Astrocyte of the spinal cord (primary cell): ENCODE data around the gene SEC24C.
"Not testable (repeated sequence)": the region's sequence is repeated elsewhere in the genome, so short reads cannot be mapped to it uniquely, and the experiment has no call there.

Source experiments
- DNase-seq: peaks from one replicate; pipeline ENCODE4 v3.0.0; 2011; ENCODE audit warnings: low read depth, low spot score
- H3K4me3 ChIP-seq: 2 replicates; pipeline ENCODE4 v1.5.1; 2011; ENCODE audit warnings: low read depth, mild to moderate bottlenecking, low read length, moderate library complexity
- in situ Hi-C: cut with HindIII; loops from 2 replicates; pipeline ENCODE4 v1.10.0; 2017; ENCODE audit warnings: low sequenced_read_pairs
- TF ChIP-seq, protein P1 (sequence below): IDR thresholded peaks from 2 replicates; pipeline ENCODE4 v1.5.1; 2012; ENCODE audit warnings: low read depth, mild to moderate bottlenecking, low read length, inconsistent platforms

The SEC24C gene

DNA sequence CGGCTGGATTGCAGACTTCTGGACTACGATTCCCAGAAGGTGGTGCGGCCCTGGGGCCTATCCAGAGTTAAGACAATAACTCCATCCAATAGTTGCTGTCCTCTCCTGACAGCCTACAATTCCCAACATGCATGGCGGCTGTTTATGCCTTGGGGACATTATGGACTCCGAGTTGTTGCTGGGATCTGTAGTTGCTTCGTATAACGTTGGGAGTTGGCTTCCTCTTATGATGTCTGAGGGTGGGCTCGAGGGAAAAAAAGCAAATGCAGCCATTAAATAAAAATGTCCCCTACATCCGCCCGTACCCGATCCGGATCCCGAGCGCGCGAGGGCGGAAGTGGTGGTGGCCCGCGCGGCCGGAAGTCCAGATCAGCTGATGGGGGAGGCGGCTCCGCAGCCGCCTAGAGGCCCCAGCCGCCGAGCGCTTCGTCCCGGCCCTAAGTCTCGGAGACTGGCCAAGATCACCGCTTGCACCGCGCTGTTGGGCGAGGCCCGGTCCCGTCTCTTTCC, 41.1 kb downstream of the SEC24C start, which contains the start of gene ZSWIM8:
ZSWIM8 (plus strand) TSS at position 396 of the 510 bp plus-strand sequence. CDS start 273 bp downstream, outside the sequence.
- H3K4me3 ChIP-seq, result peak within 1 kb of the TSS; percentile 93
- in situ Hi-C loops, result no loop called here
- peak; percentile 96 for DNase-seq
- TF ChIP-seq, protein P1, sequence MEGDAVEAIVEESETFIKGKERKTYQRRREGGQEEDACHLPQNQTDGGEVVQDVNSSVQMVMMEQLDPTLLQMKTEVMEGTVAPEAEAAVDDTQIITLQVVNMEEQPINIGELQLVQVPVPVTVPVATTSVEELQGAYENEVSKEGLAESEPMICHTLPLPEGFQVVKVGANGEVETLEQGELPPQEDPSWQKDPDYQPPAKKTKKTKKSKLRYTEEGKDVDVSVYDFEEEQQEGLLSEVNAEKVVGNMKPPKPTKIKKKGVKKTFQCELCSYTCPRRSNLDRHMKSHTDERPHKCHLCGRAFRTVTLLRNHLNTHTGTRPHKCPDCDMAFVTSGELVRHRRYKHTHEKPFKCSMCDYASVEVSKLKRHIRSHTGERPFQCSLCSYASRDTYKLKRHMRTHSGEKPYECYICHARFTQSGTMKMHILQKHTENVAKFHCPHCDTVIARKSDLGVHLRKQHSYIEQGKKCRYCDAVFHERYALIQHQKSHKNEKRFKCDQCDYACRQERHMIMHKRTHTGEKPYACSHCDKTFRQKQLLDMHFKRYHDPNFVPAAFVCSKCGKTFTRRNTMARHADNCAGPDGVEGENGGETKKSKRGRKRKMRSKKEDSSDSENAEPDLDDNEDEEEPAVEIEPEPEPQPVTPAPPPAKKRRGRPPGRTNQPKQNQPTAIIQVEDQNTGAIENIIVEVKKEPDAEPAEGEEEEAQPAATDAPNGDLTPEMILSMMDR, result peak; percentile 3

DNA sequence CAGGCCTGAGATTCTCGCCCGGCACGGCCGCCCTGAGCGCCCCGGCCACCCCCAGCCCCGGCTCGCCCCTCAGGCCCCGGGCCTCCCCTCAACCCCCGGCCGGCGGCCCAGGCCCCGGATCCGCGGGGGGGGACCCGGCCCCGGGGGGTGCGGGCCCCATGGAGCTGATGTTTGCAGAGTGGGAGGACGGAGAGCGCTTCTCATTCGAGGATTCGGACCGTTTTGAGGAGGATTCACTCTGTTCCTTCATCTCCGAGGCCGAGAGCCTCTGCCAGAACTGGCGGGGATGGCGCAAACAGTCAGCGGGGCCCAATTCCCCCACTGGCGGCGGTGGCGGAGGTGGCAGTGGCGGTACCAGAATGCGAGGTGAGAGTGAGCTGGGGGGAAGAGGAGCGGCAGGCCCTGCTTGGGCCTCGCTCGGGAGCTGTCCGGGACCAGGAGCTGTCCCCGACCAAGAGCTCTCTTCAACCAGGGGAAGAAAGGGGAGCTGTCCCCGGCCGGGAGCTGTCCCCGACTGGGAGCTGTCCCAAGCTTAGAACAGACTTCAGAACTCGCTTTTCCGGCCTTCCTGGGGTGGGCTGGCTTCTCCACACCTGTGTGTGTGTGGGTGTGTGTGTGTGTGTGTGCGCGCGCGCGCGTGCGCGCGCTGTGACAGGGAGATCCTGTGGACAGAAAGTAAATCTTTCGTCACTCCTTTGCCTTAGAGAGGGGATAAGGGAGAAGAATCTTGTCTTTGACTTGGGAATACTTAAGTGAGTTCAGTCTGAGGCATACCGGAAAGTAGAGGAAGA, 41.7 kb downstream of the SEC24C start:
- H3K4me3 ChIP-seq, result peak overlapping the region; percentile 93
- TF ChIP-seq, protein P1, result no peak
- peak; percentile 48 for DNase-seq
- in situ Hi-C loops, result no loop called here

DNA sequence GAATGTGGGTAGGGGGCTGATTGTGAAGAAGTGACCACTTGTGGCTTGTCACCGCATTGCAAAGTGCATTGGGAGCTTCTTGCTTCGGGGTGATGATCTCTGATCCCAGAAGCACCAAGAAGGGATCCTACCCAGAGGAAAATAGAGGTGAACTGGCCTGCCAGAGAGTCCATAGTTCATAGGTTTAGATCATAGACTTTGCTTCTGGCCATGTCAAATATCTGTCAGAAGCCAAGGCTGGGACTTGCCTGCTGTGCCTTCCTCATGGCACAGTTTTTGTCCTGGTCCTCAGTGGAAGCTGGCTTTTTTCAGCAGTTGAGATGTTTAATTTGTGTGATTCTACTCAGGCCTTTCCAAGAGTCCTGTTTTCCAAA, 42.3 kb downstream of the SEC24C start:
- DNase-seq, result no peak
- in situ Hi-C loops, result no loop called here
- H3K4me3 ChIP-seq, result peak overlapping the region; percentile 93
- TF ChIP-seq, protein P1, result no peak

DNA sequence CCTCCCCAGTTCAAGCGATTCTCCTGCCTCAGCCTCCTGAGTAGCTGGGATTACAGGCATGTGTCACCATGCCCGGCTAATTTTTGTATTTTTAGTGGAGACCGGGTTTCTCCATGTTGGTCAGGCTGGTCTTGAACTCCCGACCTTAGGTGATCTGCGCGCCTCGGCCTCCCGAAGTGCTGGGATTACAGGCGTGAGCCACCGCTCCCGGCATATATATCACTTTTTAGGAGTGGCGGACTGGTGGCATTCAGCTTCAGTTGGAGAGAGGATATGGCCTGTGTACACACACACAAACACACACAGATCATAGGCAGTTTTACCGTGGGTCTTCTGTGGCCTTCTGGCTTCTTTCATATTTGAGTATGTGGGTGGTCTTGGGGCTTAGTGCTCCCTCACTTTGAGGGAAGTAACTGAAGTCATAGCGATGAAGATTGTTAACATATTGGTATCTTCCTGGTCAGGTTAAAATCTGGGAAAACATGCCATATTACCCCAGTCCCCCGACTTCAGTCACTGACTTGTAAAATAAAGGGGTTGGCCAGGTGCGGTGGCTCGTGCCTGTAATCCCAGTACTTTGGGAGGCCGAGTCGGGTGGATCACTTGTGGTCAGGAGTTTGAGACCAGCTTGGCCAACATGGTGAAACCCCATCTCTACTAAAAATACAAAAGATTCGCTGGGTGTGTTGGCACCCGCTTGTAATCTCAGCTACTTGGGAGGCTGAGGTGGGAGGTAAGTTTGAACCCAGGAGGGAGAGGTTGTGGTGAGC, 43.0 kb downstream of the SEC24C start:
- DNase-seq, H3K4me3 ChIP-seq, in situ Hi-C loops: not testable (repeated sequence)

DNA sequence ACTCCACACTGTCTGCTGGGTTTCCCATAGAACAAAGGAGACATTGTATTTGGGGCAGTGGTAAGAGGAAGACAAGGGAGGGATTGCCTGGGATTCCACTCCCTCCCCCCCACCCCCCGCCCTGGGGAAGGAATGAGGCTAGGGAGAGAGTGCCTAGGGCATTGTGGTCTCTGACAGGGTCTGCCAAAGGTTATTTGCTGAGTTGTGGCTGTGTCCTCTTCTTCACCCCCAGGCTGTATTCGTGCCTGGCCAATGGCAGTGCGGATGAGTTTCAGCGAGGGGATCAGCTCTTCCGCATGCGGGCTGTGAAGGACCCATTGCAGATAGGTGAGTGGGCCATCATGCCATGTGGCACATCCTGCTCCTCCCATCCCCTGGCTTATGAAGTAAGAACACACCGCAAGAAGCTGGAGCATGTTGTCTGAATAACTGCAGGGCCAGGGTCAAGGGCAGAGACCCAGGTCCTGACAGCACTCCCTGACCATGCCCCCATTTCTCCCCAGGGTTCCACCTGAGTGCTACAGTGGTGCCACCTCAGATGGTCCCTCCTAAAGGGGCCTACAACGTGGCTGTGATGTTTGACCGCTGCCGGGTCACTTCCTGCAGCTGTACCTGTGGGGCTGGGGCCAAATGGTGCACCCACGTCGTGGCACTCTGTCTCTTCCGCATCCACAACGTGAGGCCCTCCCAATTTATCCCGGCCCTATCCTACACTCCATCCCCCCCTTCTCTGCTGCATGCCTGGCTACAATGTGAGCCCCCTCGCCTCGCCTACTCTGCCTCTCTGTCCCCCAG, 44.9 kb downstream of the SEC24C start:
- DNase-seq, result no peak
- TF ChIP-seq, protein P1, result no peak
- H3K4me3 ChIP-seq, result no peak overlapping the region
- in situ Hi-C loops, result no loop called here

DNA sequence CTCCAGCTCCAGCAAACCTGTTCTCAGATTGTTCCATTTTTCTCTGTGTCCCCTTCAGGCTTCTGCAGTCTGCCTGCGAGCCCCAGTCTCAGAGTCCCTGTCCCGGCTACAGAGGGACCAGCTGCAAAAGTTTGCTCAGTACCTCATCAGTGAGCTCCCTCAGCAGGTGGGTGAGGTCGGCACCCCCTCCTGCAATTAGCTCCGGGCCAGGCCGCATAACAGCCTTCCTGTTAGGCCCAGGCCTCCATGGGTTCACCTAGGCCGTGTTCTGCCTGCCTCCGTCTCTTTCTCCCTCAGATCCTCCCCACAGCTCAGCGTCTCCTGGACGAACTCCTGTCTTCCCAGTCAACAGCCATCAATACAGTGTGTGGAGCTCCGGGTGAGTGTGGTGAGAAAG, 45.5 kb downstream of the SEC24C start:
- no peak for DNase-seq
- TF ChIP-seq, protein P1, result no peak
- no peak overlapping the region for H3K4me3 ChIP-seq
- in situ Hi-C loops, result no loop called here
